Bronchus fibroblast of lung (primary cell): ENCODE measurements around the gene SLC2A2. TPM values are rescaled to one million over a fixed set of nuclear protein-coding genes. Genes with fewer than 3 reads are reported as not detected.

Source experiments
- total RNA-seq: library from RNA; depleted of rRNA; stranded (reverse); fragments of >200 nt; gene quantifications from 2 replicates; pipeline ENCODE4 v1.2.3, GENCODE V29; 2015

The SLC2A2 gene
- not detected in 2 replicates for total RNA-seq

DNA sequence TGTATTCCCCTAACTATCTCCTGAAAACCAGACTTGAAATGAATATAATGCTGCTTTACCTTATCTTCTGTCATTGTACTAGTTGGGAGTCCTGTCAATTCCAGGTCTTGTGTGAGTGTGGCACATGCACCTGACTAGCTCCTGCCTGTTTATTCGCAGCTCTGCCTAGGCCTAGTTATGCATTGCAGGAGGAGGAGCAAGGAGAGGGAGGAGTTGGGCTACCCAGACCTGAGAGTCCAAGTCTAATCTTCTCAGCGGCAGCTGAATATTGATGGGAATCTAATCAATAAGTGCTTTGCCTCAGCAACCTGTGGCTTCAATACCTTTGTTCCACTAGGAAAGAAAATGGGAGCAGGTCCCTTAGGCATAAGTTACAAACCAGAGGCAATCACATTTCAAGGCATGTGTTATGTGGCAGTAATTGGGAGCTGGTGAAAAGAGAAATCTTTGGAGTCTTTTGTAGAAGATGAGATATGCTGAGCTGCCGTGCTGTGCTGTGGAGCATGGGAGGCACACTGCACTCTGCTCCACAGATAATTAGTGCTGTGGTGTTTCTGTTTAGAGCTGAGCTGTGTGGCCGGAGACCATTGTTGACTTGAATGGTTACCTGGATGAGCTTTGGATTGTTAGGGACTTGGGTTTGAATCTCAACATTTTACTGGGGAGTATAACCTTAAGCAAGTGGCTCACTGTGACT lies at the start of gene SLC2A2:
SLC2A2 (minus strand) TSS at position 124 of the 697 bp plus-strand sequence; CDS start at position 74, 50 bp downstream.

Other genes starting within 250 kb of the SLC2A2 start
- 297 and 430 TPM in 2 replicates for gene RPL22L1, start 156.5 kb downstream of the SLC2A2 start, total RNA-seq
- gene EIF5A2, start 118.1 kb downstream of the SLC2A2 start, total RNA-seq = 6.7 and 10.1 TPM in 2 replicates